ENCODE data around the gene SUB1. TPM values are rescaled to one million over a fixed set of nuclear protein-coding genes. Genes with fewer than 3 reads are reported as not detected.

SUB1 gene
- total RNA-seq, 1 donor from 2014 or later, result 138 TPM

- no peak for DNase-seq (ENCODE audit: low spot score)
Measured at GRCh38 chr5:32645246-32645645, 59.9 kb downstream of the SUB1 start.

GRCh38 chr5:32646061-32646969 lies 61.0 kb downstream of the SUB1 start:
- DNase-seq (ENCODE audit: low spot score), result no peak

GRCh38 chr5:32651088-32651487 lies 65.7 kb downstream of the SUB1 start:
- DNase-seq (ENCODE audit: low spot score), result no peak

- no peak for DNase-seq (ENCODE audit: low spot score)
Measured at GRCh38 chr5:32651638-32652037, 66.3 kb downstream of the SUB1 start.

Other genes with a start within 250 kb of the SUB1 start
- gene ZFR, start 140.8 kb upstream of the SUB1 start, total RNA-seq, result 85.1 TPM
- gene NPR3, start 125.8 kb downstream of the SUB1 start, total RNA-seq, result 1.4 TPM

Data from ureter (tissue), 1 donor.